HEK293 (cell line): ENCODE results near the gene HTR1D.

Source experiments
- ELK4 ChIP-seq: IDR thresholded peaks from 2 replicates; pipeline ENCODE4 v1.6.1; 2011; ENCODE audit warnings: mild to moderate bottlenecking, low read depth, low read length, borderline replicate concordance
- GLIS1 ChIP-seq: fragments of 450-650 bp; formaldehyde crosslinking; IDR thresholded peaks from 2 replicates; pipeline ENCODE4 v1.5.1; 2016; ENCODE audit warnings: missing biosample characterization, missing genetic modification characterization
- GLIS2 ChIP-seq: fragments of 450-650 bp; formaldehyde crosslinking; IDR thresholded peaks from 2 replicates; pipeline ENCODE4 v1.5.1; 2016; ENCODE audit warnings: missing biosample characterization, missing genetic modification characterization
- IKZF3 ChIP-seq: fragments of 450-650 bp; IDR thresholded peaks from 2 replicates; pipeline ENCODE4 v1.5.0; 2018; ENCODE audit warnings: missing biosample characterization, mild to moderate bottlenecking, missing genetic modification characterization, moderate library complexity
- KLF16 ChIP-seq: fragments of 450-650 bp; formaldehyde crosslinking; IDR thresholded peaks from 2 replicates; pipeline ENCODE4 v1.5.1; 2017; ENCODE audit warnings: missing biosample characterization, missing genetic modification characterization
- MEIS1 ChIP-seq: sonication (generic); formaldehyde crosslinking; IDR thresholded peaks from 2 replicates; pipeline ENCODE4 v1.8.1; 2022; ENCODE audit warnings: missing genetic modification reagents, mild to moderate bottlenecking, borderline replicate concordance
- YY1 ChIP-seq: fragments of 450-650 bp; formaldehyde crosslinking; IDR thresholded peaks from 2 replicates; pipeline ENCODE4 v1.5.1; 2018; ENCODE audit warnings: missing biosample characterization, missing genetic modification characterization
- YY2 ChIP-seq: fragments of 450-650 bp; formaldehyde crosslinking; IDR thresholded peaks from 2 replicates; pipeline ENCODE4 v1.5.1; 2016; ENCODE audit warnings: missing biosample characterization, missing genetic modification characterization
- ZBTB8A ChIP-seq: fragments of 450-650 bp; formaldehyde crosslinking; IDR thresholded peaks from 2 replicates; pipeline ENCODE4 v1.5.1; 2016; ENCODE audit warnings: missing biosample characterization, missing genetic modification characterization
- ZFP69B ChIP-seq: fragments of 450-650 bp; formaldehyde crosslinking; IDR thresholded peaks from 2 replicates; pipeline ENCODE4 v1.5.1; 2016; ENCODE audit warnings: missing biosample characterization, missing genetic modification characterization
- ZIC2 ChIP-seq: fragments of 450-650 bp; formaldehyde crosslinking; IDR thresholded peaks from 2 replicates; pipeline ENCODE4 v1.5.1; 2016; ENCODE audit warnings: missing biosample characterization, missing genetic modification characterization
- ZNF10 ChIP-seq: fragments of 450-650 bp; formaldehyde crosslinking; IDR thresholded peaks from 2 replicates; pipeline ENCODE4 v1.5.1; 2017; ENCODE audit warnings: missing biosample characterization, missing genetic modification characterization
- ZNF184 ChIP-seq: fragments of 450-650 bp; IDR thresholded peaks from 2 replicates; pipeline ENCODE4 v1.5.1; 2018; ENCODE audit warnings: missing biosample characterization, mild to moderate bottlenecking, missing genetic modification characterization
- ZNF2 ChIP-seq: fragments of 450-650 bp; formaldehyde crosslinking; IDR thresholded peaks from 2 replicates; pipeline ENCODE4 v1.5.1; 2016; ENCODE audit warnings: missing biosample characterization, missing genetic modification characterization
- ZNF211 ChIP-seq: fragments of 450-650 bp; formaldehyde crosslinking; IDR thresholded peaks from 2 replicates; pipeline ENCODE4 v1.5.1; 2016; ENCODE audit warnings: low read depth, missing biosample characterization, missing genetic modification characterization
- ZNF335 ChIP-seq: fragments of 450-650 bp; formaldehyde crosslinking; conservative IDR thresholded peaks from 2 replicates; pipeline ENCODE4 v1.5.1; 2016; ENCODE audit warnings: missing biosample characterization, missing genetic modification characterization
- ZNF518A ChIP-seq: fragments of 450-650 bp; formaldehyde crosslinking; conservative IDR thresholded peaks from 2 replicates; pipeline ENCODE4 v1.5.1; 2016; ENCODE audit warnings: low read depth, missing biosample characterization, missing genetic modification characterization
- ZNF529 ChIP-seq: fragments of 450-650 bp; formaldehyde crosslinking; IDR thresholded peaks from 2 replicates; pipeline ENCODE4 v1.5.1; 2017; ENCODE audit warnings: missing genetic modification characterization, missing biosample characterization; ENCODE audit not compliant: insufficient replicate concordance
- ZNF561 ChIP-seq: fragments of 450-650 bp; IDR thresholded peaks from 2 replicates; pipeline ENCODE4 v1.5.1; 2018; ENCODE audit warnings: missing biosample characterization, missing genetic modification characterization, borderline replicate concordance
- ZNF580 ChIP-seq: fragments of 450-650 bp; formaldehyde crosslinking; IDR thresholded peaks from 2 replicates; pipeline ENCODE4 v1.5.1; 2016; ENCODE audit warnings: missing biosample characterization, missing genetic modification characterization
- ZNF660 ChIP-seq: fragments of 450-650 bp; IDR thresholded peaks from 2 replicates; pipeline ENCODE4 v1.5.1; 2018; ENCODE audit warnings: missing biosample characterization, mild to moderate bottlenecking, missing genetic modification characterization
- ZNF792 ChIP-seq: fragments of 450-650 bp; formaldehyde crosslinking; IDR thresholded peaks from 2 replicates; pipeline ENCODE4 v1.5.1; 2016; ENCODE audit warnings: missing biosample characterization, missing genetic modification characterization
- ZNF843 ChIP-seq: fragments of 450-650 bp; formaldehyde crosslinking; IDR thresholded peaks from 2 replicates; pipeline ENCODE4 v1.5.1; 2016; ENCODE audit warnings: missing biosample characterization, missing genetic modification characterization
- ZSCAN30 ChIP-seq: fragments of 450-650 bp; IDR thresholded peaks from 2 replicates; pipeline ENCODE4 v1.5.1; 2018; ENCODE audit warnings: missing biosample characterization, mild to moderate bottlenecking, missing genetic modification characterization, moderate library complexity
- ZXDB ChIP-seq: fragments of 450-650 bp; formaldehyde crosslinking; IDR thresholded peaks from 2 replicates; pipeline ENCODE4 v1.5.1; 2016; ENCODE audit warnings: missing biosample characterization, missing genetic modification characterization
- TF ChIP-seq, protein P1 (sequence below): fragments of 450-650 bp; formaldehyde crosslinking; IDR thresholded peaks from 2 replicates; pipeline ENCODE4 v1.5.1; 2016; ENCODE audit warnings: missing biosample characterization, missing genetic modification characterization
- TF ChIP-seq, protein P2 (sequence below): fragments of 450-650 bp; formaldehyde crosslinking; optimal IDR thresholded peaks from 2 replicates; pipeline ENCODE3; 2016; ENCODE audit warnings: missing biosample characterization, mild to moderate bottlenecking, missing genetic modification characterization

HTR1D gene

DNA sequence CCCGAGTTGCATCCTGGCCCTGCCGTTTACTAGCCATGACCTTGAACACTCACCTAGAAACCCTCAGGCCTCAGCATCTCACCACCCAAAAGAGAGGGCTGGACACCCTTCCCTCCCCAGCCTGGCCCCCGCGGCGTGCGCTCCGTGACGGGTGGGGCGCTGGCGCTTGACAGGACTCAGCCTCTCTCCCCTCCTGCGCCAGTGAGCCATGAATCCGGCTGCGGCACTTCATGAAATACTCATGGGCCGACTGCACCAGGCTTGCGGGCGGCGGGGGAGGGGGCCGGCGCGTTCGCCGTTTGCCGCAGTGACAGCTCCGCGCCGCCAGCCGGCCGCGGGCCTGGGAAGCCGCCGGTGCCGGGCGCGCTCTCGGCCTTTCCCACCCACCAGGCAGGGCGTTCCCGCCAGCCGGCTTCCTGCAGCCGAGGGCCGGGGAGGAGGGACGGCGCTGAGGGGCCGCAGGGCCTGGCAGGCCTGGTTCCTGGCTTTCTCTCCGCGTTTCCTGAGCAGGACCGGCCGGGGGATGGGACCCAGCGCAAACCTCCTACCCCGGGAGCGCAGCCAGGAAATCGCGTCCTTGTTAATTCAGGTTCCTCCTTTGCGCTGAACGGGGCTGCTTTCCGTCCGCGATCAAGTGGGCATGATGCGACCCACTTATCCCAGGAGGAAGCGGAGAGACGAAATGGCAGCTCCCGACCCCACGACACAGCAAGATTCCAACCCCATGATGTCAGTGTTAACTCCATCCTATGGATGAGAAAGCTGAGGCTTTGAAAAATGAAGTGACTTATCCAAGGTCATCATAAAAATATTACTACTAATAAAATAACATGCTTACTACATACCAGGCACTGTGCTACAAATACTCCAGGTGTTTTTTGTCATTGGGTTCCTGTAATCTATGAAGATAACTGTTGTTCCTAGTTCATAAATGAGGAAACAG is 39.6 kb downstream of the HTR1D start (continued):
- TF ChIP-seq ZNF529: no peak
- no peak for TF ChIP-seq ZNF518A (tag by site-specific recombination)
- TF ChIP-seq ZNF580 (tag by site-specific recombination): no peak; the same call in none of the 2 replicates
- TF ChIP-seq, protein P1, sequence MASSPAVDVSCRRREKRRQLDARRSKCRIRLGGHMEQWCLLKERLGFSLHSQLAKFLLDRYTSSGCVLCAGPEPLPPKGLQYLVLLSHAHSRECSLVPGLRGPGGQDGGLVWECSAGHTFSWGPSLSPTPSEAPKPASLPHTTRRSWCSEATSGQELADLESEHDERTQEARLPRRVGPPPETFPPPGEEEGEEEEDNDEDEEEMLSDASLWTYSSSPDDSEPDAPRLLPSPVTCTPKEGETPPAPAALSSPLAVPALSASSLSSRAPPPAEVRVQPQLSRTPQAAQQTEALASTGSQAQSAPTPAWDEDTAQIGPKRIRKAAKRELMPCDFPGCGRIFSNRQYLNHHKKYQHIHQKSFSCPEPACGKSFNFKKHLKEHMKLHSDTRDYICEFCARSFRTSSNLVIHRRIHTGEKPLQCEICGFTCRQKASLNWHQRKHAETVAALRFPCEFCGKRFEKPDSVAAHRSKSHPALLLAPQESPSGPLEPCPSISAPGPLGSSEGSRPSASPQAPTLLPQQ (tag by site-specific recombination): peak; percentile 83
- TF ChIP-seq, protein P2, sequence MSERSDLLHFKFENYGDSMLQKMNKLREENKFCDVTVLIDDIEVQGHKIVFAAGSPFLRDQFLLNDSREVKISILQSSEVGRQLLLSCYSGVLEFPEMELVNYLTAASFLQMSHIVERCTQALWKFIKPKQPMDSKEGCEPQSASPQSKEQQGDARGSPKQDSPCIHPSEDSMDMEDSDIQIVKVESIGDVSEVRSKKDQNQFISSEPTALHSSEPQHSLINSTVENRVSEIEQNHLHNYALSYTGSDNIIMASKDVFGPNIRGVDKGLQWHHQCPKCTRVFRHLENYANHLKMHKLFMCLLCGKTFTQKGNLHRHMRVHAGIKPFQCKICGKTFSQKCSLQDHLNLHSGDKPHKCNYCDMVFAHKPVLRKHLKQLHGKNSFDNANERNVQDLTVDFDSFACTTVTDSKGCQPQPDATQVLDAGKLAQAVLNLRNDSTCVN (tag by site-specific recombination): peak; percentile 82
- 0 out of 2 replicates have a peak, but pooled peaks have one; percentile 62 for TF ChIP-seq ZNF792 (tag by site-specific recombination)
- peak; percentile 31; the same call in 1 of the 2 replicates for TF ChIP-seq ZNF843
- peak; percentile 28; the same call in 1 of the 2 replicates for TF ChIP-seq ZNF10
- peak; percentile 54 for TF ChIP-seq ZIC2 (tag by site-specific recombination)
- TF ChIP-seq ZBTB8A (tag by site-specific recombination): peak; percentile 50
- TF ChIP-seq ZXDB (tag by site-specific recombination): peak; percentile 49; the same call in 1 of the 2 replicates
- TF ChIP-seq GLIS2: 0 out of 2 replicates have a peak, but pooled peaks have one; percentile 32
- peak; percentile 57; the same call in 1 of the 2 replicates for TF ChIP-seq GLIS1 (tag by site-specific recombination)
- TF ChIP-seq ZNF2: no peak
- peak; percentile 60; the same call in 1 of the 2 replicates for TF ChIP-seq KLF16 (tag by site-specific recombination)
- TF ChIP-seq YY1 (tag by site-specific recombination): peak; percentile 59; the same call in 1 of the 2 replicates
- TF ChIP-seq ELK4: no peak
- peak; percentile 55; the same call in 1 of the 2 replicates for TF ChIP-seq MEIS1 (CRISPR knock-in tag)
- TF ChIP-seq ZNF561: peak; percentile 97
- peak; percentile 92; the same call in 1 of the 2 replicates for TF ChIP-seq ZNF660 (tag by site-specific recombination)
- TF ChIP-seq ZNF211: no peak
- 0 out of 2 replicates have a peak, but pooled peaks have one; percentile 14 for TF ChIP-seq ZNF184
- TF ChIP-seq ZNF335 (tag by site-specific recombination): peak; percentile 76
- peak; percentile 79 for TF ChIP-seq IKZF3 (tag by site-specific recombination)
- TF ChIP-seq ZFP69B (tag by site-specific recombination): peak; percentile 72; the same call in 1 of the 2 replicates
- TF ChIP-seq YY2 (tag by site-specific recombination): 0 out of 2 replicates have a peak, but pooled peaks have one; percentile 16
- TF ChIP-seq ZSCAN30: peak; percentile 97
